ENCODE data around the gene TARP.

Gene TARP

DNA sequence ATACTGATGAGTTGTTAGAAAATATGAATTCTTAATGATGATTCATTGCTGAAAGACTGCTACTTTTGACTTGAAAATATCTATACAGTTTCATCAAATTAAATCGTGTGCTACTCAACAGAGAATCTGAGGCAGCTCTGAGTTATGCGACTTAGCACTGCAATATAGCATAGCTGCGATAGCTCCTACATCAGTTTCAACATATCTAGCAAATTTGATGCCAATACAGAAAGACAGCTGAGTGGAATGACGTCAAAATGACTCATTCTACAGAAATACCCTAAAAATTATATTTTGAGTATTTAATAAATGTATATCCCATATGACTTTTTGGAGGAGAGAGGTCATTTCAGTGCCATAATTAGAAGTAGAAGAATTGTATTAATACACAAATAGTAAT is 1.1 kb upstream of the TARP start:
- TF ChIP-seq RAD21 (IDR thresholded peaks at IDR 0.05; ENCODE audit: low read depth) (no peak), TEAD4 (IDR thresholded peaks at IDR 0.05) (no peak), YY1 (IDR thresholded peaks at IDR 0.05; ENCODE audit: low read depth) (no peak), TCF12 (IDR thresholded peaks at IDR 0.05; ENCODE audit: low read depth) (no peak), CEBPB (IDR thresholded peaks at IDR 0.05) (no peak), EP300 (IDR thresholded peaks at IDR 0.05; ENCODE audit: borderline replicate concordance) (no peak), FOXM1 (IDR thresholded peaks at IDR 0.05; ENCODE audit: borderline replicate concordance, low read depth) (no peak), EGR1 (IDR thresholded peaks at IDR 0.05) (no peak)
- TF ChIP-seq, protein P1, sequence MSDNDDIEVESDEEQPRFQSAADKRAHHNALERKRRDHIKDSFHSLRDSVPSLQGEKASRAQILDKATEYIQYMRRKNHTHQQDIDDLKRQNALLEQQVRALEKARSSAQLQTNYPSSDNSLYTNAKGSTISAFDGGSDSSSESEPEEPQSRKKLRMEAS (IDR thresholded peaks at IDR 0.05) = no peak

DNA sequence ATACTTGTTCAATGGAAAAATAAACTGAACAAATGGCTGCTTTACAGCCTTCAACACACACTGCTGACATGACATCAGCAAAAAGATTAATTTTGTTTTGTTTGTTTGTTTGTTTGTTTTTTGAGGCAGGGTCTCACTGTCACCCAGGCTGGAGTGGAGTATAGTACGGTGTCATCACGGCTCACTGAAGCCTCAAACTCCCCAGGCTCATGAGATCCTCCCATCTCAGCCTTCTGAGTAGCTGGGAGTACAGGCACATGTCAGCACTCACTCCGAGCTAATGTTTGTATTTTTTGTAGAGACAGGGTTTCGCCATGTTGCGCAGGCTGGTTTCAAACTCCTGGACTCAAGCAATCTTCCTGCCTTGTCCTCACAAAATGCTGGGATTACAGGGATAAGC is 10.9 kb downstream of the TARP start:
- TF ChIP-seq TCF12 (IDR thresholded peaks at IDR 0.05; ENCODE audit: low read depth) (no peak), YY1 (IDR thresholded peaks at IDR 0.05; ENCODE audit: low read depth) (no peak), EGR1 (IDR thresholded peaks at IDR 0.05) (no peak), CEBPB (IDR thresholded peaks at IDR 0.05) (no peak), RAD21 (IDR thresholded peaks at IDR 0.05; ENCODE audit: low read depth) (no peak), CREB1 (IDR thresholded peaks at IDR 0.05; ENCODE audit: low read depth) (no peak), NFIC (IDR thresholded peaks at IDR 0.05) (no peak)
- TF ChIP-seq, protein P2, sequence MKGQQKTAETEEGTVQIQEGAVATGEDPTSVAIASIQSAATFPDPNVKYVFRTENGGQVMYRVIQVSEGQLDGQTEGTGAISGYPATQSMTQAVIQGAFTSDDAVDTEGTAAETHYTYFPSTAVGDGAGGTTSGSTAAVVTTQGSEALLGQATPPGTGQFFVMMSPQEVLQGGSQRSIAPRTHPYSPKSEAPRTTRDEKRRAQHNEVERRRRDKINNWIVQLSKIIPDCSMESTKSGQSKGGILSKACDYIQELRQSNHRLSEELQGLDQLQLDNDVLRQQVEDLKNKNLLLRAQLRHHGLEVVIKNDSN (IDR thresholded peaks at IDR 0.05) = no peak

GRCh38 chr7:38257350-38257677 is 16.1 kb downstream of the TARP start:
- TF ChIP-seq EGR1 (IDR thresholded peaks at IDR 0.05) = no peak
- TF ChIP-seq, protein P3, sequence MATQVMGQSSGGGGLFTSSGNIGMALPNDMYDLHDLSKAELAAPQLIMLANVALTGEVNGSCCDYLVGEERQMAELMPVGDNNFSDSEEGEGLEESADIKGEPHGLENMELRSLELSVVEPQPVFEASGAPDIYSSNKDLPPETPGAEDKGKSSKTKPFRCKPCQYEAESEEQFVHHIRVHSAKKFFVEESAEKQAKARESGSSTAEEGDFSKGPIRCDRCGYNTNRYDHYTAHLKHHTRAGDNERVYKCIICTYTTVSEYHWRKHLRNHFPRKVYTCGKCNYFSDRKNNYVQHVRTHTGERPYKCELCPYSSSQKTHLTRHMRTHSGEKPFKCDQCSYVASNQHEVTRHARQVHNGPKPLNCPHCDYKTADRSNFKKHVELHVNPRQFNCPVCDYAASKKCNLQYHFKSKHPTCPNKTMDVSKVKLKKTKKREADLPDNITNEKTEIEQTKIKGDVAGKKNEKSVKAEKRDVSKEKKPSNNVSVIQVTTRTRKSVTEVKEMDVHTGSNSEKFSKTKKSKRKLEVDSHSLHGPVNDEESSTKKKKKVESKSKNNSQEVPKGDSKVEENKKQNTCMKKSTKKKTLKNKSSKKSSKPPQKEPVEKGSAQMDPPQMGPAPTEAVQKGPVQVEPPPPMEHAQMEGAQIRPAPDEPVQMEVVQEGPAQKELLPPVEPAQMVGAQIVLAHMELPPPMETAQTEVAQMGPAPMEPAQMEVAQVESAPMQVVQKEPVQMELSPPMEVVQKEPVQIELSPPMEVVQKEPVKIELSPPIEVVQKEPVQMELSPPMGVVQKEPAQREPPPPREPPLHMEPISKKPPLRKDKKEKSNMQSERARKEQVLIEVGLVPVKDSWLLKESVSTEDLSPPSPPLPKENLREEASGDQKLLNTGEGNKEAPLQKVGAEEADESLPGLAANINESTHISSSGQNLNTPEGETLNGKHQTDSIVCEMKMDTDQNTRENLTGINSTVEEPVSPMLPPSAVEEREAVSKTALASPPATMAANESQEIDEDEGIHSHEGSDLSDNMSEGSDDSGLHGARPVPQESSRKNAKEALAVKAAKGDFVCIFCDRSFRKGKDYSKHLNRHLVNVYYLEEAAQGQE (IDR thresholded peaks at IDR 0.05; ENCODE audit: low read depth) = no peak
- TF ChIP-seq CREB1 (IDR thresholded peaks at IDR 0.05; ENCODE audit: low read depth) = no peak
- no peak for TF ChIP-seq FOXM1 (IDR thresholded peaks at IDR 0.05; ENCODE audit: borderline replicate concordance, low read depth)
- no peak for TF ChIP-seq EP300 (IDR thresholded peaks at IDR 0.05; ENCODE audit: borderline replicate concordance)
- TF ChIP-seq YY1 (IDR thresholded peaks at IDR 0.05; ENCODE audit: low read depth) = no peak
- no peak for TF ChIP-seq NFIC (IDR thresholded peaks at IDR 0.05)
- no peak for TF ChIP-seq TCF12 (IDR thresholded peaks at IDR 0.05; ENCODE audit: low read depth)
- TF ChIP-seq, protein P1 (IDR thresholded peaks at IDR 0.05) = no peak
- TF ChIP-seq, protein P2 (IDR thresholded peaks at IDR 0.05) = no peak
- TF ChIP-seq TAF1 (IDR thresholded peaks at IDR 0.05; ENCODE audit: low read depth) = no peak
- no peak for TF ChIP-seq CEBPB (IDR thresholded peaks at IDR 0.05)

- no peak for TF ChIP-seq TEAD4 (IDR thresholded peaks at IDR 0.05)
Measured at GRCh38 chr7:38248069-38248567, 25.3 kb downstream of the TARP start.

DNA sequence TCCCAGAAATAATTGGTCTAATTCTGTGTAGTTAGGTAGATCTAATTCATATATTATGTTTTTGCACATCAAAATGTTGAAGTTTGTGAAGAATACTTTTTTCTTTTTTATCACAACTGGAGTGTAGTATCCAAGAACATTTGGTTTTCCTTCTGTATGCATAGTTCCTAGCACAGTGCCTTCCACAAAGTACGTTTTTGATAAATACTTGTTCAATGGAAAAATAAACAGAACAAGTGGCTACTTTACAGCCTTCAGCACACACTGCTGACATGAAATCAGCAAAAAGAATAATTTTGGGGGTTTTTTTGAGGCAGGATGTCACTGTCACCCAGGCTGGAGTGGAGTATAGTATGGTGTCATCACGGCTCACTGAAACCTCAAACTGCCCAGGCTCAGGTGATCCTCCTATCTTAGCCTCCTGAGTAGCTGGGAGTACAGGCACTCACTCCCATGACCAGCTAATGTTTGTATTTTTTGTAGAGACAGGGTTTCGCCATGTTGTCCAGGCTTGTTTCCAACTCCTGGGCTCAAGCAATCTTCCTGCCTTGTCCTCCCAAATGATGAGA is 27.9 kb downstream of the TARP start:
- no peak for TF ChIP-seq EP300 (IDR thresholded peaks at IDR 0.05; ENCODE audit: borderline replicate concordance)
- TF ChIP-seq CEBPB (IDR thresholded peaks at IDR 0.05) = no peak

DNA sequence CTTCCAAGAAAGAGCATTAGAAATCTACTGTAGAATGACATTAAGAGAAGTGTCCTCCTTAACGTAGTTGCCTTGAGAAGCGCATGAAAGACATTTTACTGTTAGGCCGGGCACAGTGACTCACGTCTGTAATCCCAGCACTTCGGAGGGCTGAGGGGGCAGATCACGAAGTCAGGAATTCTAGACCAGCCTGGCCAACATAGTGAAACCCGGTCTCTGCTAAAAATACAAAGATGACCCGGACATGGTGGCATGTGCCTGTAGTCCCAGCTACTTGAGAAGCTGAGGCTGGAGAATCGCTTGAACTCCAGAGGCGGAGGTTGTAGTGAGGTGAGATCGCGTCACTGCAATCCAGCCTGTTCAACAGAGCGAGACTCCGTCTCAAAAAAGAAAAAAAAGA is 28.9 kb downstream of the TARP start:
- TF ChIP-seq FOXM1 (IDR thresholded peaks at IDR 0.05; ENCODE audit: borderline replicate concordance, low read depth) = no peak
- TF ChIP-seq YY1 (IDR thresholded peaks at IDR 0.05; ENCODE audit: low read depth) = no peak
- TF ChIP-seq, protein P1 (IDR thresholded peaks at IDR 0.05) = no peak
- no peak for TF ChIP-seq RAD21 (IDR thresholded peaks at IDR 0.05; ENCODE audit: low read depth)
- TF ChIP-seq CEBPB (IDR thresholded peaks at IDR 0.05) = no peak
- no peak for TF ChIP-seq TCF12 (IDR thresholded peaks at IDR 0.05; ENCODE audit: low read depth)
- TF ChIP-seq, protein P3 (IDR thresholded peaks at IDR 0.05; ENCODE audit: low read depth) = no peak
- no peak for TF ChIP-seq CREB1 (IDR thresholded peaks at IDR 0.05; ENCODE audit: low read depth)
- TF ChIP-seq EP300 (IDR thresholded peaks at IDR 0.05; ENCODE audit: borderline replicate concordance) = no peak
- no peak for TF ChIP-seq NFIC (IDR thresholded peaks at IDR 0.05)
- no peak for TF ChIP-seq TEAD4 (IDR thresholded peaks at IDR 0.05)
- TF ChIP-seq, protein P2 (IDR thresholded peaks at IDR 0.05) = no peak
- no peak for TF ChIP-seq ZBTB7A (IDR thresholded peaks at IDR 0.05; ENCODE audit: low read depth)

Data from Ishikawa (cell line).